GM18499 (cell line): ENCODE results near the gene UBTD2.

Experiments
- ATAC-seq: cut with Tn5 transposase; IDR thresholded peaks from one replicate; pipeline ENCODE4 v1.9.1; 2021; ENCODE audit warnings: moderate number of reproducible peaks; ENCODE audit not compliant: insufficient read depth, unreplicated experiment

UBTD2 gene

DNA sequence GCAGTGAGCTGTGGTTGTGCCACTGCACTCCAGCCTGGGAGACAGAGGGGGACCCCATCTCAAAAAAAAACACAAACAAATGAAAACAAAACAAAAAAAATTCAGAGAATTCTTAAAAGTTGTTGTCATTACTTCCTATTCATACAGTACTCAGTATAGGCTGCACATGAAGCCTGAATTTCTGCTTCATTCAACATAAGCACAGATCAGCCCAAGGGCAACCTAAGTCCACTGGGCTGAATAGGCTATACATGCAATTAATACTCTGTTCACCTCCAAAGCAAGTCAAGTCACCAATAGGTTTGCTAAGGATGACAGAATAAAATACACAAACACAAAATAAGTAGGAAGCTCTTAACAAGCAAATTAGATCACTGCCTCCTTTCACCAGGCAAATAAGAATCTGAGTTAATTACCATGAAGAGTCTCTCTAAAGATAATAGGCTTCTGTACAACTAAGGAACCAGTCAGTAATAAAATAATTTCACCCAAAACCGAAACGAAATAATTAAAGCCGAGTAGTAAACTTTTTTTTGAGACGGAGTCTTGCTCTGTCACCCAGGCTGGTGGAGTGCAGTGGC, 18.7 kb downstream of the UBTD2 start:
- no peak for ATAC-seq

DNA sequence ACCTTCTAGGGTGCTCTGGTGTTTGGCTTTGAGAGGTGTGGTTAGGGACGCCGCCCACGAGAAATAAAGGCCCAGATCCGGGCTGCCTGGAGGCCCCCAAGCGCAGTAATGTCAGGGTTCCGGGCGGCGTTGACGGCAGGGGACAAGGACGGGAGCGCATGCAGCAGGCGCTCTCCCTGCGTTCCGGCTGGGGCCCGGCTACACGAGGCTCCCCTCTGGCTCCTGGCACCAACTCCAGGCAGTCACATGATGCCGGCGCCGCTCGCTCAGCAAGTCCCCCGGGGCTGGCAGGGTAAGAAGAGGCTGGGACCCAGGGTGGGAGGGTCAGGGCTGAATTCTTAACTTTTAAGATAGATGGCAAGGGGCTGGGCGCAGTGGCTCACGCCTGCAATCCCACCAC, 28.1 kb downstream of the UBTD2 start:
- no peak for ATAC-seq

DNA sequence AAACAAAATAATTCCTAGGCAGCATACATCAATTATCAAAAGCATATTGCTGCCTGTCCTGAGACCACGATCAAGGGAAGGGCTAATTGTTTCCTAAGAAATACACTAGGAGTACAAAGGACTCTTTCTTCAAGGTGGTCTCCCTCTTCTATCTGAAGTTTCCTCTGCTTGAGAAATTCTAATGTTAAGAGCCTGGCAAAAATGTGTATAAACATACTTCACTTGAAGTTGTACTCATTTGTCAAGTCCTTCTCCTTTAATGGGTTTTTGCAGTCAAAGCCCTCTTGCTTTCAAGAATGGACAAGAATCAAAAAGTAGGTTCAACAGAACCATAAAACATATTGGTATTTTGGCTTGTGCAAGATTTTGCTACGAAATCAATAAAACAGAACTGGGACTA, 31.1 kb downstream of the UBTD2 start:
- ATAC-seq, result no peak

DNA sequence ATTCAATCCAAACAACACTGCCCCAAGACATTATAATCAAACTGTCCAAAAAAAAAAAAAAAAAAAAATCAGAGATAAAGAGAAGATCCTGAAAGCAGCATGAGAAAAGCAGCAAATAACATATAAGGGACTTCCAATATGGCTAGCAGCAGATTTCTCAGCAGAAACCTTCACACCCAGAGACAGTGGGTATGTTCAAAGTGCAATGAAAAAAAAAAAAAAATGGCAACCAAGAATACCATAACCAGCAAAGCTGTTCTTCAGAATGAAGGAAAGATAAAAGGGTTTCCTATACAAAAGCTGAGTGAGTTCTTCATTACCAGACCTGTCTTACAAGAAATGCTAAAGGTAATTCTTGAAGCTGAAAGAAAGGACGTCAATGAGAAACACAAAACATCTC, 32.1 kb downstream of the UBTD2 start:
- no peak for ATAC-seq

GRCh38 chr5:172248637-172249036, 34.9 kb downstream of the UBTD2 start:
- no peak for ATAC-seq

GRCh38 chr5:172245703-172246125, 37.9 kb downstream of the UBTD2 start:
- ATAC-seq, result no peak

DNA sequence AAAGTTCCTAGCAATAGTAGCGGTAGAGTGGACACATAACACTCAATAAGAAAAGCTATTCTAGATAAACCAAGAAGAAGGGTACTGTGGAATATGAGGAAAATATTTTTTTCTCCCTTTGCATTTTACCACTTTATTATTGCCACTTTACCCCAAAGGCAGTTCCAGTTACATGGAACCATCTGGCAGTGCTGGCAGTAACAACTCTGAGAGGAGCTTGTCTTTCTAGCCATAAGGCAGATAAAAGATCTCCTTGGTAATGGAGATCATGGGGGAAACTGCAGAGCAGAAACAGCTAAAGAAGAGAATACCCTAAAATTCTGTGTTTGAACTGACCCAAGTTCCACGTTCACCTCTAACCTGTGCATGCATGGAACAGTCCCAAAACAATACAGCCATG, 38.5 kb downstream of the UBTD2 start:
- ATAC-seq, result no peak

DNA sequence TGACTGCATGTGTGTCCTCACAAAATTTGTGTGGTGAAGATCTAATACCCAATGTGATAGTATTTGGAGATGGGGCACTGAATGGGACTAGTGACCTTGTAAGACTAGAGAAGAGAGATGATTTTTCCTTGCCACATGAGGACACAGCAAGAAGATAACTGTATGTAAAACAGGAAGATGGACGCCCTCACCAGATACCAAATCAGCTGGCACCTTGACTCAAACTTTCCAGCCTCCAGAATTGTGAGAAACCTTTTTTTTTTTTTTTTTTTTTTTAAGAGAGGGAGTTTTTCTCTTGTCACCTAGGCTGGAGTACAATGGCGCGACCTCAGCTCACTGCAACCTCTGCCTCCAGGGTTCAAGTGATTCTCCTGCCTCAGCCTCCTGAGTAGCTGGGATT, 40.3 kb downstream of the UBTD2 start:
- ATAC-seq, result no peak

DNA sequence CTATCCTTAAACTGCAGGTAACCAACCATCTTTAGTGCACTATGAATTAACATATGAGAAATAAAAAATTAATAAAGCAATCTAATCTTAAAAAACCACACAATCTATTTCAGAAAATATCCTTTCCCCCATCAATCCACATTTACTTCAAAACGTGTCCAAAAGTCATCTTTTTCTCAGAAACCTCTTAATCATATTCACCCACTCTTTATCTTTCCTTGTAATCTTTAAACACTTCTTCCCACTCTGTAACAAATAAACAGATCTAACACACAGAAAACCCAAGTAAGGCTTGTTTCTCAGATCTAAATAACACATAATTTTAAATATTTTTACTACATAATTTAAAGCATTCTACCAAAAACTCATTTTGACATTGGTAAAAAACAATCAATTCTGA, 45.2 kb downstream of the UBTD2 start:
- ATAC-seq, result no peak

DNA sequence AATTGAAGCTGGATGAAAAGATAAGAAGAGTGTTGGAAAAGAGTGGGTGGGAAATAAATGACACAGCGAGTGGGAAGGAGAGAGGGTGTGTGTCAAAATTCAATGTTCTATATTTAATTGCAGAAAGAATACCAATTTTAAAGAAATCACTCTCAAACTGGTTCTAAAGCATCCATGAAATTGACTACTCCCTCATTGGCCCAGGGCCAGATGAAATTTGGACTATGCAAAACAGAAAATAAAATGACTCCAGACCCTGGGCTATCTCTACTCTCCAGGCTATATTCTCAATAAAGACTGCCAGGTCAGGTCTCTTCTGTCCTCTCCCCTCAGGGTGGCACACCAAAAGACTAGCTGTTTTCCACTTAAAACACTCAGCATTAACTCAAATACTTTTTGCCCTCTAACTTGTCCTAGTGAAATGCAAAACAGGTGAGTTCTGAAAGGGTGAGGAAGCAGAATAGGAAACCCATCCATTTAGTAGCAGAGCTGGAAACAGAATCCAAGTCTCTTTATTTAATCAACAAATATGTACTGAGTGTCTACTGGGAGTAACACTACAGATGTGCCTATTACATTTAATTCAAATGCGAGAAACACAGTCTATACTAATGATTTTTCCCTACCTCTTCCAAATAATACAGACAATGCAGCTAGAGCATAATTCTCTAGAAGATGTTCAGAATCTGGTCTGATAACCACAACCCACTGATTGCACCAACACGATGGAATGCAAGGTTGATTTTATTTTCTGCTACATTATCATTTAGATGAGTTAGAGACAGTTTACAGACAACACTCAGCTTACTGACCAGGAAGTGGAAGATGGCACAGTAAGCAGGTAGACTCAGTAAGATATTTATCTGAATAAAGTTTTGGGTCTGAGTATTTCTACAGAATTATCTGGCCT, 47.5 kb downstream of the UBTD2 start:
- ATAC-seq, result no peak

DNA sequence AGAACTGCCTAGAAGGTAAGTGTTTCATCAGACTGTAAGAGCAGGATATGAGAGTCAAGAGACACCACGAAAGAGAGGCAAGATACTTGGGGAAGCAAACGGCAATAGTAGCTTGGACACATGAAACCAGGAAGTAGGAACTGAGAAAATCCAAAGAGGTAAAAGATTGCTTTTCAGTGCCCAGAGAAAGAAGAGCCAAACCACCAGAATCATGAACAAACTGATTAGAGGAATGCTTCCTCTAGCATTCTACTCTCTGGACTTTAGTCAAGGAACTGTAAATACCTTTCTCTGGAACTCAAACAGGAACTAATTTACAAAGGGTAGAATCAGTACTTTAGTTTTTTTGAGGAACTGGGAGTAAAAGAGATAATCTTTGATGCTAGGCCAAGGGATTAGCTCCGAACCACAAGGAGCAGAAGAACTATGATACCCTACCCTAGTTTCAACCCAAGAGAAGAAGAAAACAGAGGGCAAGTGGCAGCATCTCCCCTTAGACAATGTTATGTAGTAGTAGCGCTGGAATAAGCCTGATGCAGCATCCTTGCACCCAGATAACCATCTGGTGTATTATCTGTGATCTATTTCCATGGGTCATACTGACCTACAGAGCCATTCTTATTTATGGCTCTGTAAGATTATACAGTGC, 48.3 kb downstream of the UBTD2 start:
- ATAC-seq, result no peak

DNA sequence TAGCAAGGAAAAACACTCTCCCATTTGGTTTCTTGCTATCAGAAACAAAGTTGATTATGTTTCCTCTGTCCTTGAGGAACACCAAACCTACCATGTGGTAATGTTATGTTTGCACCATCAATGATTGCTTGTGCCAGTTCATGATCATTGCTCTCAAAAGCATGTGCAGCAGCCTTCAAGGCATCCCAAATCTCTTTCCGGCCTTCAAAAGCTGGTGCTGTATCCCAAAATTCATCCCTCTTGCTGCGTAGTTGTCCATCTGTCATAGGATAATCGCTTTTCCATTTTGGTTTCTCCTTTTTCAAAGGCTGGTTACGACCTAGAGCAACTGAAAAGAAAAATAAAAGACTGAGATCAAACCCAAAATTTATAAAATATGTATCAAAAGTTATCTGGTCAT, 49.5 kb downstream of the UBTD2 start:
- ATAC-seq, result no peak

GRCh38 chr5:172229904-172230303, 53.7 kb downstream of the UBTD2 start:
- ATAC-seq, result no peak

- no peak for ATAC-seq
These were observed 58.6 kb downstream of the UBTD2 start for GRCh38 chr5:172224996-172225395.

DNA sequence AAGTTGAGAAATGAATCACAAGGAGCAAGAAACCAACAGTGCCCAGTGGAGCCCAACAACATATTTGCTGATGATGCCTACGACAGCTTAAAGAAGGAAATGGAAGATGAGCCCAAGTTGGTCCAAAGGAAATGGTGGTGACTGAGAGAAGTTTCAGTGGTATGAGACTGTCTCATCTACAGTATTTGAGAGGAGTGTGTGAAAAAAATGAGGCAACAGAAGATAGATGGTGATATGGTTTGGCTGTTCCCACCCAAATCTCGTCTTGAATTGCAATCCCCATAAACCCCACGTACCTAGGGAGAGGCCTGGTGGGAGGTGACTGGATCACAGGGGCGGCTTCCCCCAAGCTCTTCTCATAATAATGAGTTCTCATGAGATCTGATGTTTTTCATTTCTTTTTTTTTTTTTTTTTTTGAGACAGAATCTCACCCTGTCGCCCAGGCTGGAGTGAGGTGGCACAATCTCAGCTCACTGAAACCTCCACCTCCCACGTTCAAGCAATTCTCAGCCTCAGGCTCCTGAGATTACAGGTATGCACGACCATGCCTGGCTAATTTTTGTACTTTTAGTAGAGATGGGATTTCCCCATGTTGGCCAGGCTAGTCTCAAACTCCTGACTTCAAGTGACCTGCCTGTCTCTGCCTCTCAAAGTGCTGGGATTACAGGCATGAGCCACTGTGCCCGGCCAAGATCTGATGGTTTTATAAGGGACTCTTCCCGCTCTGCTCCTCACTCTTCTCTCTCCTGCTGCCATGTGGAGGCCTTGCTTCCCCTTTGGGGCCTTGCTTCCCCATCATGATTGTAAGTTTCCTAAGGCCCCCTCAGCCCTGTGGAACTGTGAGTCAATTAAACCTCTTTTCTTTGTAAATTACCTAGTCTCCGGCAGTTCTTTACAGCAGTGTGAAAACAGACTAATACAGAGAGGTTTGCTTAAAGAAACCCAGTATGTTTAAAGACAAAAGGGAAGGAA, 59.4 kb downstream of the UBTD2 start:
- peak; percentile 62 for ATAC-seq

DNA sequence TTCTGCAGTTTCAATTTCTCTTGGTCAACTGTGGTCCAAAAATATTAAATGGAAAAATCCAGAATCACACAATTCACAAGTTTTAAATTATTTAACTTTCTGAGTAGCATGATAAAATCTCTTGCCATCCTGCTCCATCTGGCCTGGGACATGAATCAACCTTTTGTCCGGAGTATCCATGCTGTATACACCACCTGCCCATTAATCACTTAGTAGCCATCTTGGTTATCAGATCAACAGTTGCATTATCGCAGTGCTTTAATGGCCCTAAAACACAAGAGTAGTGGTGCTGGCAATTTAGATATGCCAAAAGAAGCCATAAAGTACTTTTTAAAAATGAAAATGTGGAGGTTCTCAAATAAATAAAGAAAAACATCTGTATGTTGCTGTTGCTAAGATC, 64.3 kb downstream of the UBTD2 start:
- no peak for ATAC-seq

DNA sequence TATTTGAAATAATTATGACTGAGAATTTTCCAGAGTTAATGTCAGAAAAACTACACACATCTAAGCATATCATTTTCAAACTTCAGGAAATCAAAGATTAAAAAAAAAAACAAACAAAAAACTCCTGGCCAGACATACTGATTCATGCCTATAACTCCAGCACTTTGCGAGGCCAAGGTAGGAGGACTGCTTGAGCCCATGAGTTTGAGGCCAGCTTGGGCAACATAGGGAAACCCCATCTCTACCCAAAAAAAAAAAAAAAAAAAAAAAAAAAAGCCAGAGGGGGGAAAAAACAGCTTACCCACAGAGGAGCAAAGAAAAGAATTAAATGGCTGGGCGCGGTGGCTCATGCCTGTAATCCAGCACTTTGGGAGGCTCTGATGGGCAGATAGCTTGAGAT, 67.2 kb downstream of the UBTD2 start:
- ATAC-seq, result no peak

DNA sequence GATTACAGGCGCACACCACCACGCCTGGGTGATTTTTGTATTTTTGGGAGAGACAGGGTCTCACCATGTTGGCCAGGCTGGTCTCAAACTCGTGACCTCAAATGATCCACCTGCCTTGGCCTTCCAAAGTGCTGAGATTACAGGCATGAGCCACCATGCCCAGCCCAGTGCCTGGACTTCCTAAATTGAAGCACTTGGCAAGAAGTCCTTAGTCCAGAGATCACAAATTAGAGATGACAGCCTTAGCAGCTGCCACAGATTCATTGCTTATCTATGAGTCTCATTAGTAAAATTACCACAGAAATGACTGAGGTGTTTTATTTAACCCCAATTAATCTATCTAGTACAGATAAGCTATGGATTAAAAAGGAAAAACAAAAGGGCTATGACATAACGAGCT, 70.4 kb downstream of the UBTD2 start:
- no peak for ATAC-seq

GRCh38 chr5:172211676-172212075, 71.9 kb downstream of the UBTD2 start:
- ATAC-seq, result no peak

DNA sequence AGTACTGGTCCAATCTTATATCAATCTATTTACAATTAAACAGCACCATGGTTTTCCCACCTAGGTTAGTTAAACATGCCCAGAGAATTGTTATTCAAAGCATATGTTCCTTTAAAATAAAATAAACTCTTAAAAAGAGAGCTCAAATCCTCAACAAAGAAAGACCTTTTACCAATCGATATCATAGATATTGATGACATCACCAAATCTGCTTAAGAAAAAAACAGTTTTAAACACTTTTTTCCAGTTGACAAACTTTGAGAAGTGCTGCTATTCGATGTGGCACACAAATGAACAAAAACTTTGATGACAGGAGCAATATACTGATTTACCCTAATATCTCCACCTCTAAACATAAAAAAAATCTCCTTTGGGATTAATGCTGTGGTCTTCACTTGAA, 73.8 kb downstream of the UBTD2 start:
- no peak for ATAC-seq
